Adrenal gland (tissue), 12 donors: ENCODE data around the gene ATXN7. TPM values are rescaled to one million over a fixed set of nuclear protein-coding genes. Genes with fewer than 3 reads are reported as not detected.

Experiments
- DNase-seq, 7 donors: peaks; one replicate each; pipeline ENCODE4 v3.0.0-alpha.2; 2019 to 2020
- H3K27ac ChIP-seq, 5 donors: fragments of 200-600 bp; sonication (generic) in 4 of 5; 1 replicate in 3 of 5; 2 replicates in 2 of 5; pipeline versions ENCODE4 v1.5.1 to v1.8.0; 2016 to 2020; ENCODE audit warnings: mild to moderate bottlenecking in 1 of 5
- H3K27me3 ChIP-seq: fragments of 200-600 bp; 2 replicates; pipeline ENCODE4 v1.8.0; 2021
- H3K36me3 ChIP-seq, 2 donors: fragments of 200-600 bp; replicated peaks in 1 of 2; 1 replicate in 1 of 2; 2 replicates in 1 of 2; pipeline versions ENCODE4 v1.5.1 to v1.8.0; 2018 to 2022
- H3K4me1 ChIP-seq, 2 donors: fragments of 200-600 bp; replicated peaks in 1 of 2; 1 replicate in 1 of 2; 2 replicates in 1 of 2; pipeline versions ENCODE4 v1.5.1 to v1.8.0; 2018 to 2021
- H3K4me3 ChIP-seq, 4 donors: fragments of 200-600 bp; sonication (generic) in 3 of 4; one replicate each; pipeline ENCODE4 v1.5.1; 2016 to 2018
- H3K9me3 ChIP-seq, 3 donors: fragments of 200-600 bp; sonication (generic) in 1 of 3; replicated peaks in 1 of 3; 1 replicate in 2 of 3; 2 replicates in 1 of 3; pipeline versions ENCODE4 v1.5.1 to v1.8.0; 2016 to 2021
- CTCF ChIP-seq, 6 experiments: fragments of 450-650 bp in 4 of 6; fragments of 200-600 bp in 2 of 6; sonication (generic) in 1 of 6; IDR thresholded peaks; 1 replicate in 5 of 6; 2 replicates in 1 of 6; pipeline versions ENCODE4 v1.5.1 to v1.8.0; 2016 to 2021; ENCODE audit warnings: antibody characterized with exemption in 6 of 6, mild to moderate bottlenecking in 2 of 6, moderate library complexity in 1 of 6
- POLR2A ChIP-seq, 2 donors: fragments of 450-650 bp; IDR thresholded peaks; one replicate each; pipeline ENCODE4 v1.6.1; 2017; ENCODE audit warnings: antibody characterized with exemption in 2 of 2, mild to moderate bottlenecking in 2 of 2, moderate library complexity in 1 of 2
- WGBS, 4 donors: extraction: QIAGEN DNeasy Blood & Tissue Kit in 2 of 4; methylation state at CpG; one replicate each; pipeline versions ENCODE4 v1.1.5 to v1.1.7; 2013 to 2017; 5-methylcytosine and 5-hydroxymethylcytosine counted together
- intact Hi-C, 2 donors: fragments of 100-400 bp; cut with DNase I; formaldehyde crosslinking; loops; one replicate each; pipeline versions ENCODE4 v1.14.1 to v1.15.0; 2022 to 2023
- polyA plus RNA-seq, 3 donors: library from polyadenylated mRNA; stranded (reverse); fragments of 200-250 nt in 2 of 3; fragments of 350-450 nt in 1 of 3; fragmentation: Illumina TruSeq in 1 of 3; extraction: RNeasy Lipid Tissue Mini Kit (QIAGEN cat#74804) in 1 of 3; gene quantifications; one replicate each; pipeline ENCODE4 v1.2.3, GENCODE V29; 2013 to 2014
- total RNA-seq, 9 donors: library from RNA; depleted of rRNA in 4 of 9; stranded (reverse); fragments of >200 nt in 4 of 9; fragments of 120-200 nt in 1 of 9; fragmentation: NEBNext Ultra II Directional in 1 of 9; extraction: Animal tissue kit (Norgen Biotek cat#: 25700) in 1 of 9; gene quantifications; one replicate each; pipeline versions ENCODE4 v1.1.0 to v1.2.4, GENCODE V29; 2013 to 2023
- donor health status: healthy with polysubstance abuse.
- donor health status: Bipolar disorder and iron deficiency.
- donor health status: DM: yes; HTN: yes; CAD: no.
- donor health status: DM: no; HTN: no; CAD: no.
- donor health status: DM: no; HTN: no; CAD: no.
- donor health status: DM: yes; HTN: yes; CAD: no.

The ATXN7 gene
- total and polyA plus RNA-seq, 12 donors = 4.1 to 27.3 (median 18.0) TPM

DNA sequence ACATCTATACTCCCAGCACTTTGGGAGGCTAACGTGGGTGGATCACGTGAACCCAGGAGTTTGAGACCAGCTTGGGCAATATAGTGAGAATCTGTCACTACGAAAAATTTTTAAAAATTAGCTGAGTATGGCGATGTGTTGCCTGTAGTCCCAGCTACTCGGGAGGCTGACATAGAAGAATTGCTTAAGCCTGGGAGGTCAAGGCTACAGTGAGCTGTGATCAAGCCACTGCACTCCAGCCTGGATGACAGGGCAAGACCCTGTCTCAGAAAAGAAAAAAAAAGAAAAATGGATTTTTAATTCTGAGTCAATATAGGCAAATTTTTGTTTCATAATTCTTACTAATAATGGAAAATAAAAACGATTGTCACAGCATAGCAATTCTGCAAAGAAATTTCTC lies 31.3 kb upstream of the ATXN7 start:
- DNase-seq = peak in 6 of 7 donors; percentile 29 to 71 (median 58)
- no peaks in the 10 kb centered on the region for H3K9me3 ChIP-seq
- H3K4me3 ChIP-seq = no peak overlapping the region
- intact Hi-C loops = no loop called here
- no peak for TF ChIP-seq CTCF (IDR thresholded peaks at IDR 0.05)
- TF ChIP-seq POLR2A (IDR thresholded peaks at IDR 0.05) = no peak
- H3K36me3 ChIP-seq = peaks cover 0 to 20% of the 10 kb centered on the region in 2 donors
- WGBS, 4 donors = 43 to 60% (median 46%) methylated on average over 6 of the region's 6 CpGs
- H3K27me3 ChIP-seq = no peaks in the 10 kb centered on the region
- H3K4me1 ChIP-seq = peaks cover 0 to 8% of the 10 kb centered on the region in 2 donors
- H3K27ac ChIP-seq = peak overlapping the region in 2 of 5 donors; percentile 19 to 23

GRCh38 chr3:63841704-63842103 lies 22.0 kb upstream of the ATXN7 start:
- Histone ChIP-seq H3K4me1 (no peaks in the 10 kb centered on the region), H3K27ac (no peak overlapping the region), H3K9me3 (no peaks in the 10 kb centered on the region), H3K27me3 (no peaks in the 10 kb centered on the region), H3K4me3 (no peak overlapping the region), H3K36me3 (no peaks in the 10 kb centered on the region)
- TF ChIP-seq CTCF (IDR thresholded peaks at IDR 0.05) = no peak
- TF ChIP-seq POLR2A (IDR thresholded peaks at IDR 0.05) = no peak
- intact Hi-C loops = no loop called here
- no peak for DNase-seq
- 0 to 34% (median 1%) methylated on average over 1 of the region's 1 CpG for WGBS, 4 donors

GRCh38 chr3:63842127-63842526 lies 21.5 kb upstream of the ATXN7 start:
- no peak overlapping the region for H3K27ac ChIP-seq
- intact Hi-C loops = no loop called here
- H3K27me3 ChIP-seq = no peaks in the 10 kb centered on the region
- no peak overlapping the region for H3K4me3 ChIP-seq
- H3K36me3 ChIP-seq = no peaks in the 10 kb centered on the region
- DNase-seq = no peak
- H3K9me3 ChIP-seq = no peaks in the 10 kb centered on the region
- no peak for TF ChIP-seq CTCF (IDR thresholded peaks at IDR 0.05)
- no peak for TF ChIP-seq POLR2A (IDR thresholded peaks at IDR 0.05)
- H3K4me1 ChIP-seq = no peaks in the 10 kb centered on the region

DNA sequence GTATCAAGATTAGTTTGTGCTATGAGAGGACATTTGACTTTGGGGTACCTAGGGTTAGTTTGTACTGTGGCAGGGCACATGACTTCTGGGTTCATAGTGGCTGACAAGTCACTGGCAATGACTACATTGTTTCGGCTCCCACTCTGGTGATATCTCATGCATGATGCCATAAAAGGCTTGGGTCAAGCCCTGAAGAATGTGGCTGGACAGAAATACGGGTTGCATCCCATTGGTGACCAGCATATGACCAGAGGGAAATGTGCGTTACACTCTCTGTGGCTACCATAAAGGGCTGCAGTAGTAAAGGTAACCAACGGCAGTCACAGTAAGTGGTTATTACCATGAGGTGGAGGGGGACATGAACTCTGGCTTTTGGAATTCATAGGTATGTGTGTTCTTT lies 18.5 kb upstream of the ATXN7 start:
- H3K4me3 ChIP-seq = no peak overlapping the region
- TF ChIP-seq CTCF (IDR thresholded peaks at IDR 0.05) = no peak
- TF ChIP-seq POLR2A (IDR thresholded peaks at IDR 0.05) = no peak
- DNase-seq = no peak
- no peaks in the 10 kb centered on the region for H3K9me3 ChIP-seq
- no peaks in the 10 kb centered on the region for H3K4me1 ChIP-seq
- H3K27ac ChIP-seq = no peak overlapping the region
- intact Hi-C loops = no loop called here
- H3K36me3 ChIP-seq = no peaks in the 10 kb centered on the region
- WGBS, 4 donors = 89 to 95% (median 92%) methylated on average over 4 of the region's 4 CpGs
- H3K27me3 ChIP-seq = no peaks in the 10 kb centered on the region
